PC-9 (cell line): ENCODE results near the gene KLHL18.

Experiments used
- EZH2 ChIP-seq: fragments of 200-600 bp; sonication (generic); IDR thresholded peaks from 2 replicates; pipeline ENCODE4 v1.8.0; 2017; ENCODE audit warnings: antibody characterized with exemption, low read depth
- TF ChIP-seq, protein P1 (sequence below): fragments of 200-600 bp; sonication (generic); conservative IDR thresholded peaks from 2 replicates; pipeline ENCODE4 v1.6.1; 2017; ENCODE audit warnings: mixed run types, antibody characterized with exemption, mild to moderate bottlenecking, moderate library complexity

DNA sequence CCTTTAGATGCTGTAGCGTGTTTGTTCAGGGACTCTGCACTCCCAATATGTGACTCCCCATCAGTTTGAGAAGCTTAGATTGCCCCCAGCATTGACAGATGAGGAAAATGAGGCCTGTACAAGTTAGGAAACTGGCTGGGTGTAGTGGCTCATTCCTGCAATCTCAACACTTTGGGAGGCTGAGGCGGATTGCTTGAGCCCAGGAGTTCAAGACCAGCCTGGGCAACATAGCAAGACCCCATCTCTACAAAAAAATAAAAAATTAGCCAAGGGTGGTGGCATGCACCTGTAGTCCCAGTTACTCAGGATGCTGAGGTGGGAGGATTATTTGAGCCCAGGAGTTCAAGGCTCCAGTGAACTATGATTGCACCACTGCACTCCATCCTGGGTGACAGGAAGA is 84.1 kb downstream of the KLHL18 start:
- TF ChIP-seq, protein P1, sequence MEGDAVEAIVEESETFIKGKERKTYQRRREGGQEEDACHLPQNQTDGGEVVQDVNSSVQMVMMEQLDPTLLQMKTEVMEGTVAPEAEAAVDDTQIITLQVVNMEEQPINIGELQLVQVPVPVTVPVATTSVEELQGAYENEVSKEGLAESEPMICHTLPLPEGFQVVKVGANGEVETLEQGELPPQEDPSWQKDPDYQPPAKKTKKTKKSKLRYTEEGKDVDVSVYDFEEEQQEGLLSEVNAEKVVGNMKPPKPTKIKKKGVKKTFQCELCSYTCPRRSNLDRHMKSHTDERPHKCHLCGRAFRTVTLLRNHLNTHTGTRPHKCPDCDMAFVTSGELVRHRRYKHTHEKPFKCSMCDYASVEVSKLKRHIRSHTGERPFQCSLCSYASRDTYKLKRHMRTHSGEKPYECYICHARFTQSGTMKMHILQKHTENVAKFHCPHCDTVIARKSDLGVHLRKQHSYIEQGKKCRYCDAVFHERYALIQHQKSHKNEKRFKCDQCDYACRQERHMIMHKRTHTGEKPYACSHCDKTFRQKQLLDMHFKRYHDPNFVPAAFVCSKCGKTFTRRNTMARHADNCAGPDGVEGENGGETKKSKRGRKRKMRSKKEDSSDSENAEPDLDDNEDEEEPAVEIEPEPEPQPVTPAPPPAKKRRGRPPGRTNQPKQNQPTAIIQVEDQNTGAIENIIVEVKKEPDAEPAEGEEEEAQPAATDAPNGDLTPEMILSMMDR: no peak
- TF ChIP-seq EZH2: no peak
